ENCODE data around the gene SFN. TPM values are rescaled to one million over a fixed set of nuclear protein-coding genes. Genes with fewer than 3 reads are reported as not detected.

Gene SFN
- total and polyA plus RNA-seq, 10 donors: 0.27 to 0.80 (median 0.61) TPM; not detected in 3

GRCh38 chr1:26838474-26839338 is 24.2 kb upstream of the SFN start:
- Histone ChIP-seq H3K4me3 (no peak overlapping the region), H3K9me3 (no peaks in the 10 kb centered on the region), H3K27me3 (replicated peaks in 1 of 7) (no peaks in the 10 kb centered on the region), H3K27ac (peak overlapping the region; percentile 43 to 88 (median 72)), H3K4me1 (peaks cover 16 to 49% (median 35%) of the 10 kb centered on the region in 6 donors), H3K36me3 (peaks cover 0 to 99% (median 64%) of the 10 kb centered on the region in 6 donors)
- DNase-seq: peak; percentile 85
- WGBS, 5 donors: 33 to 64% (median 52%) methylated on average over 8 of the region's 8 CpGs
- TF ChIP-seq POLR2AphosphoS5 (IDR thresholded peaks at IDR 0.05): peak; percentile 66 to 79 (median 75)
- TF ChIP-seq POLR2A (IDR thresholded peaks at IDR 0.05): no peak
- TF ChIP-seq CTCF (IDR thresholded peaks at IDR 0.05 in 8 of 11, conservative IDR thresholded peaks at IDR 0.05 in 3 of 11): no peak
- intact Hi-C loops (cut with DNase I; ENCODE audit: low total_unique reads): no loop called here

- H3K27me3 ChIP-seq (replicated peaks in 1 of 7): no peaks in the 10 kb centered on the region
- H3K4me3 ChIP-seq: no peak overlapping the region
- intact Hi-C loops (cut with DNase I; ENCODE audit: low total_unique reads): no loop called here
- H3K27ac ChIP-seq: peak overlapping the region; percentile 43 to 88 (median 72)
- H3K36me3 ChIP-seq: peaks cover 0 to 99% (median 65%) of the 10 kb centered on the region in 6 donors
- TF ChIP-seq POLR2AphosphoS5 (IDR thresholded peaks at IDR 0.05) (no peak), CTCF (IDR thresholded peaks at IDR 0.05 in 8 of 11, conservative IDR thresholded peaks at IDR 0.05 in 3 of 11) (no peak), POLR2A (IDR thresholded peaks at IDR 0.05) (no peak)
- no peaks in the 10 kb centered on the region for H3K9me3 ChIP-seq
- DNase-seq: no peak
- peaks cover 11 to 44% (median 28%) of the 10 kb centered on the region in 6 donors for H3K4me1 ChIP-seq
- WGBS, 5 donors: 86 to 100% (median 90%) methylated on average over 1 of the region's 1 CpG
Observed at GRCh38 chr1:26839339-26839722, 23.6 kb upstream of the SFN start.

GRCh38 chr1:26839779-26840178 is 23.2 kb upstream of the SFN start:
- TF ChIP-seq POLR2A (IDR thresholded peaks at IDR 0.05): no peak
- no peak for TF ChIP-seq CTCF (IDR thresholded peaks at IDR 0.05 in 8 of 11, conservative IDR thresholded peaks at IDR 0.05 in 3 of 11)
- 80 to 91% (median 85%) methylated on average over 5 to 6 of the region's 6 CpGs for WGBS, 5 donors
- Histone ChIP-seq H3K27ac (peak overlapping the region in 7 of 8 donors; percentile 43 to 88 (median 76)), H3K27me3 (replicated peaks in 1 of 7) (no peaks in the 10 kb centered on the region), H3K4me1 (peaks cover 11 to 44% (median 24%) of the 10 kb centered on the region in 6 donors), H3K36me3 (peaks cover 0 to 99% (median 62%) of the 10 kb centered on the region in 6 donors), H3K9me3 (no peaks in the 10 kb centered on the region), H3K4me3 (no peak overlapping the region)
- no peak for DNase-seq
- intact Hi-C loops (cut with DNase I; ENCODE audit: low total_unique reads): no loop called here
